WTC11 (cell line): ENCODE data around the gene SGMS1. TPM values are rescaled to one million over a fixed set of nuclear protein-coding genes. Genes with fewer than 3 reads are reported as not detected.

Source experiments
- ATAC-seq: fragments of 200-7000 bp; cut with Tn5 transposase; 2 replicates; pipeline ENCODE4 v1.10.0; 2021; ENCODE audit warnings: mild to moderate bottlenecking, moderate library complexity
- CTCF ChIA-PET: fragments of 300-600 bp; sonication (Branson Sonifier 250); formaldehyde crosslinking; loops from one replicate; lab custom pipeline; 2021; ENCODE audit warnings: antibody characterized with exemption; lab: Charles Lee
- POLR2A ChIA-PET: fragments of 350-600 bp; sonication (Branson Sonifier 250); formaldehyde crosslinking; loops from one replicate; lab custom pipeline; 2021; ENCODE audit warnings: antibody characterized with exemption; lab: Charles Lee
- DNase-seq: peaks from one replicate; pipeline ENCODE4 v3.0.0; 2021; ENCODE audit warnings: low spot score
- H3K27ac Mint-ChIP-seq: 2 replicates; pipeline ENCODE4 v1.8.0; 2021; ENCODE audit warnings: mixed read lengths
- H3K27me3 Mint-ChIP-seq: 2 replicates; pipeline ENCODE4 v1.8.0; 2021; ENCODE audit warnings: low read depth, mild to moderate bottlenecking, moderate library complexity, mixed read lengths
- H3K36me3 Mint-ChIP-seq: 2 replicates; pipeline ENCODE4 v1.8.0; 2021; ENCODE audit warnings: mixed read lengths
- H3K4me1 Mint-ChIP-seq: 2 replicates; pipeline ENCODE4 v1.8.0; 2022; ENCODE audit warnings: mixed read lengths
- H3K4me3 Mint-ChIP-seq: 2 replicates; pipeline ENCODE4 v1.8.0; 2021; ENCODE audit warnings: mild to moderate bottlenecking, moderate library complexity, mixed read lengths
- H3K9me3 Mint-ChIP-seq: 2 replicates; pipeline ENCODE4 v1.8.0; 2021; ENCODE audit warnings: mixed read lengths
- AFF4 ChIP-seq: sonication (generic); formaldehyde crosslinking; IDR thresholded peaks from 2 replicates; pipeline ENCODE4 v1.8.1; 2023; ENCODE audit warnings: mild to moderate bottlenecking, missing genetic modification reagents, borderline replicate concordance
- AR ChIP-seq: fragments of 250-450 bp; sonication (Bioruptor Pico); IDR thresholded peaks from 2 replicates; pipeline ENCODE4 v1.9.0; 2021; ENCODE audit warnings: mild to moderate bottlenecking
- ATF1 ChIP-seq: sonication (generic); formaldehyde crosslinking; IDR thresholded peaks from 2 replicates; pipeline ENCODE4 v1.8.1; 2023; ENCODE audit warnings: mild to moderate bottlenecking, moderate library complexity, missing genetic modification reagents
- ATF3 ChIP-seq: sonication (generic); formaldehyde crosslinking; conservative IDR thresholded peaks from 2 replicates; pipeline ENCODE4 v1.8.1; 2022; ENCODE audit warnings: mild to moderate bottlenecking, missing genetic modification reagents
- E2F1 ChIP-seq: sonication (generic); formaldehyde crosslinking; IDR thresholded peaks from 2 replicates; pipeline ENCODE4 v1.8.0; 2022; ENCODE audit warnings: mild to moderate bottlenecking, missing genetic modification reagents
- ETV6 ChIP-seq: sonication (generic); formaldehyde crosslinking; IDR thresholded peaks from 2 replicates; pipeline ENCODE4 v1.8.1; 2022; ENCODE audit warnings: mild to moderate bottlenecking, missing genetic modification reagents
- JAZF1 ChIP-seq: fragments of 250-450 bp; sonication (Bioruptor Pico); IDR thresholded peaks from 2 replicates; pipeline ENCODE4 v1.9.0; 2021; ENCODE audit warnings: moderate library complexity, mild to moderate bottlenecking, inconsistent platforms
- JUN ChIP-seq: sonication (generic); formaldehyde crosslinking; IDR thresholded peaks from 2 replicates; pipeline ENCODE4 v1.8.0; 2023; ENCODE audit warnings: mild to moderate bottlenecking, missing genetic modification reagents
- MXD4 ChIP-seq: fragments of 250-450 bp; sonication (Bioruptor Pico); IDR thresholded peaks from 2 replicates; pipeline ENCODE4 v1.8.0; 2021; ENCODE audit warnings: mild to moderate bottlenecking, moderate library complexity, borderline replicate concordance
- NFE2L1 ChIP-seq: sonication (generic); formaldehyde crosslinking; IDR thresholded peaks from 2 replicates; pipeline ENCODE4 v1.8.1; 2023; ENCODE audit warnings: missing genetic modification reagents
- NR2C2 ChIP-seq: sonication (generic); formaldehyde crosslinking; IDR thresholded peaks from 2 replicates; pipeline ENCODE4 v1.8.0; 2022; ENCODE audit warnings: mild to moderate bottlenecking, missing genetic modification reagents
- PRDM15 ChIP-seq: sonication (generic); formaldehyde crosslinking; IDR thresholded peaks from 2 replicates; pipeline ENCODE4 v1.8.0; 2022; ENCODE audit warnings: missing genetic modification reagents
- TP53 ChIP-seq: sonication (generic); formaldehyde crosslinking; IDR thresholded peaks from 2 replicates; pipeline ENCODE4 v1.8.1; 2023; ENCODE audit warnings: mild to moderate bottlenecking, missing genetic modification reagents
- ZNF219 ChIP-seq: sonication (generic); formaldehyde crosslinking; IDR thresholded peaks from 2 replicates; pipeline ENCODE4 v1.8.0; 2023; ENCODE audit warnings: missing genetic modification reagents, mild to moderate bottlenecking, borderline replicate concordance
- ZNF423 ChIP-seq: fragments of 250-450 bp; sonication (Bioruptor Pico); IDR thresholded peaks from 2 replicates; pipeline ENCODE4 v2.1.2; 2022; ENCODE audit warnings: mild to moderate bottlenecking, moderate library complexity
- ZNF512 ChIP-seq: sonication (generic); formaldehyde crosslinking; IDR thresholded peaks from 2 replicates; pipeline ENCODE4 v1.8.1; 2022; ENCODE audit warnings: missing genetic modification reagents, borderline replicate concordance
- total RNA-seq: library from RNA; stranded (reverse); gene quantifications from 3 replicates; pipeline ENCODE4 v1.2.3, GENCODE V29; 2021

The SGMS1 gene
- total RNA-seq, 1 experiment from 2014 or later, result 13.2 TPM

- no peak for TF ChIP-seq PRDM15
- TF ChIP-seq ATF1, result no peak
- TF ChIP-seq, all 79 proteins: peak for 0
These were observed 298.1 kb downstream of the SGMS1 start (continued) for GRCh38 chr10:50325449-50326171.

- ChIA-PET CTCF (interaction anchor here (1.5 kb wide), 1 partner anchor 43 kb away, joined by 6 read pairs; no protein-coding TSS in a partner anchor), POLR2A (no interaction called here)
- Mint-ChIP-seq H3K36me3 (no peaks in the 10 kb centered on the region), H3K9me3 (no peaks in the 10 kb centered on the region), H3K27ac (peak overlapping the region; percentile 13; the same call in 1 of the 2 replicates), H3K27me3 (no peaks in the 10 kb centered on the region), H3K4me1 (peaks cover 27% of the 10 kb centered on the region), H3K4me3 (no peak overlapping the region)
- DNase-seq (no peak), ATAC-seq (no peak)
- TF ChIP-seq AR (CRISPR knock-in tag), result no peak
- no peak for TF ChIP-seq ZNF512 (CRISPR knock-in tag)
- TF ChIP-seq ATF3 (CRISPR knock-in tag), result no peak
- TF ChIP-seq ZNF423 (CRISPR knock-in tag), result no peak
- TF ChIP-seq MXD4, result no peak
- no peak for TF ChIP-seq JAZF1
- no peak for TF ChIP-seq TP53 (CRISPR knock-in tag)
- no peak for TF ChIP-seq NFE2L1 (CRISPR knock-in tag)
- TF ChIP-seq PRDM15, result no peak
- no peak for TF ChIP-seq AFF4 (CRISPR knock-in tag)
- TF ChIP-seq NR2C2, result no peak
- TF ChIP-seq JUN, result no peak
- no peak for TF ChIP-seq E2F1
- no peak for TF ChIP-seq ZNF219 (CRISPR knock-in tag)
- no peak for TF ChIP-seq ETV6 (CRISPR knock-in tag)
These were observed 298.9 kb downstream of the SGMS1 start for GRCh38 chr10:50324680-50325393.
